OCI-LY1 (cell line): ENCODE measurements around the gene ACTR8.
A peak's percentile ranks its signal among the peaks of the same experiment; 100 is the strongest.

Experiments used
- H2AFZ ChIP-seq: fragments of 200-600 bp; sonication (generic), shearing (Covaris generic); 2 replicates; pipeline ENCODE4 v1.6.0; 2014; ENCODE audit warnings: antibody characterized with exemption, mild to moderate bottlenecking, low read length
- H3F3A ChIP-seq: fragments of 200-600 bp; sonication (generic), shearing (Covaris generic); 2 replicates; pipeline ENCODE4 v1.6.0; 2014; ENCODE audit warnings: mild to moderate bottlenecking, antibody characterized with exemption, low read length, moderate library complexity; ENCODE audit not compliant: insufficient read depth
- H3K27ac ChIP-seq: fragments of 200-600 bp; sonication (generic); 2 replicates; pipeline ENCODE4 v1.5.1; 2014; ENCODE audit warnings: low read length, mixed run types, mild to moderate bottlenecking, low read depth; ENCODE audit not compliant: poor library complexity, severe bottlenecking
- H3K27me3 ChIP-seq: fragments of 200-600 bp; sonication (generic); 2 replicates; pipeline ENCODE4 v1.6.0; 2014; ENCODE audit warnings: antibody characterized with exemption, mild to moderate bottlenecking, low read length, moderate library complexity; ENCODE audit not compliant: insufficient read depth
- H3K36me3 ChIP-seq: fragments of 200-600 bp; sonication (generic); 2 replicates; pipeline ENCODE4 v1.6.1; 2014; ENCODE audit warnings: mild to moderate bottlenecking, antibody characterized with exemption, low read length, moderate library complexity, mixed read lengths; ENCODE audit not compliant: insufficient read depth
- H3K4me1 ChIP-seq: fragments of 200-600 bp; sonication (generic); 2 replicates; pipeline ENCODE4 v1.5.1; 2014; ENCODE audit warnings: mild to moderate bottlenecking, low read length, moderate library complexity; ENCODE audit not compliant: insufficient read depth, severe bottlenecking
- H3K4me2 ChIP-seq: fragments of 200-600 bp; sonication (generic), shearing (Covaris generic); 2 replicates; pipeline ENCODE4 v1.6.1; 2014; ENCODE audit warnings: low read length
- H3K4me3 ChIP-seq: fragments of 200-600 bp; sonication (generic); 2 replicates; pipeline ENCODE4 v1.5.1; 2014; ENCODE audit warnings: low read length, low read depth, mild to moderate bottlenecking, mixed read lengths; ENCODE audit not compliant: poor library complexity, severe bottlenecking
- H3K79me2 ChIP-seq: fragments of 200-600 bp; shearing (Covaris generic); 2 replicates; pipeline ENCODE4 v1.6.1; 2016; ENCODE audit warnings: mixed run types, low read length, mixed read lengths; ENCODE audit not compliant: insufficient read depth
- H3K9ac ChIP-seq: fragments of 200-600 bp; sonication (generic), shearing (Covaris generic); 2 replicates; pipeline ENCODE4 v1.6.1; 2014; ENCODE audit warnings: mild to moderate bottlenecking, low read length, mixed read lengths
- H3K9me2 ChIP-seq: fragments of 200-600 bp; sonication (generic), shearing (Covaris generic); 2 replicates; pipeline ENCODE4 v1.6.1; 2014; ENCODE audit warnings: low read depth, mild to moderate bottlenecking, low read length, mixed read lengths
- H3K9me3 ChIP-seq: fragments of 200-600 bp; shearing (Covaris generic); 2 replicates; pipeline ENCODE4 v1.6.1; 2014; ENCODE audit warnings: low read length, mixed read lengths
- H4K20me1 ChIP-seq: fragments of 200-600 bp; sonication (generic), shearing (Covaris generic); 2 replicates; pipeline ENCODE4 v1.6.0; 2016; ENCODE audit warnings: mild to moderate bottlenecking, low read length; ENCODE audit not compliant: insufficient read depth
- CTCF ChIP-seq: fragments of 200-600 bp; sonication (generic), shearing (Covaris generic); IDR thresholded peaks from 2 replicates; pipeline ENCODE4 v1.5.1; 2017; ENCODE audit warnings: mild to moderate bottlenecking, antibody characterized with exemption, low read length, moderate library complexity, mixed read lengths
- EZH2 ChIP-seq: fragments of 200-600 bp; sonication (generic), shearing (Covaris generic); IDR thresholded peaks from 2 replicates; pipeline ENCODE4 v1.8.0; 2017; ENCODE audit warnings: borderline replicate concordance, mixed run types, mild to moderate bottlenecking, antibody characterized with exemption, low read length, moderate library complexity, mixed read lengths

ACTR8 gene

GRCh38 chr3:53859178-53859577, 22.8 kb downstream of the ACTR8 start:
- Histone ChIP-seq H3F3A (no peaks in the 10 kb centered on the region), H3K27me3 (no peaks in the 10 kb centered on the region), H3K4me2 (no peak overlapping the region), H3K9ac (no peak overlapping the region), H3K9me3 (no peaks in the 10 kb centered on the region), H3K27ac (no peak overlapping the region), H3K4me1 (peaks cover 5% of the 10 kb centered on the region), H3K9me2 (no peaks in the 10 kb centered on the region), H4K20me1 (no peaks in the 10 kb centered on the region), H2AFZ (no peak overlapping the region), H3K4me3 (no peak overlapping the region), H3K79me2 (no peaks in the 10 kb centered on the region), H3K36me3 (peaks cover 44% of the 10 kb centered on the region)
- TF ChIP-seq EZH2: no peak
- TF ChIP-seq CTCF: no peak

- Histone ChIP-seq H3F3A (no peaks in the 10 kb centered on the region), H3K27ac (no peak overlapping the region), H3K9ac (no peak overlapping the region), H3K4me1 (peaks cover 1% of the 10 kb centered on the region), H3K4me3 (no peak overlapping the region), H3K9me2 (no peaks in the 10 kb centered on the region), H3K79me2 (no peaks in the 10 kb centered on the region), H3K27me3 (no peaks in the 10 kb centered on the region), H2AFZ (no peak overlapping the region), H3K9me3 (no peaks in the 10 kb centered on the region), H3K36me3 (peaks cover 39% of the 10 kb centered on the region), H4K20me1 (no peaks in the 10 kb centered on the region), H3K4me2 (no peak overlapping the region)
- TF ChIP-seq EZH2 (no peak), CTCF (0 out of 2 replicates have a peak, but pooled peaks have one; percentile 8)
Measured at GRCh38 chr3:53858096-53858741, 23.7 kb downstream of the ACTR8 start.

GRCh38 chr3:53856964-53857363, 25.0 kb downstream of the ACTR8 start:
- Histone ChIP-seq H3K4me3 (no peak overlapping the region), H4K20me1 (no peaks in the 10 kb centered on the region), H3K9me3 (no peaks in the 10 kb centered on the region), H3K36me3 (peaks cover 26% of the 10 kb centered on the region), H2AFZ (no peak overlapping the region), H3K9me2 (no peaks in the 10 kb centered on the region), H3K4me2 (no peak overlapping the region), H3K27me3 (no peaks in the 10 kb centered on the region), H3K27ac (no peak overlapping the region), H3K4me1 (no peaks in the 10 kb centered on the region), H3K9ac (no peak overlapping the region), H3F3A (no peaks in the 10 kb centered on the region), H3K79me2 (no peaks in the 10 kb centered on the region)
- TF ChIP-seq EZH2 (no peak), CTCF (no peak)
